ENCODE data around the gene MDK.

The MDK gene

GRCh38 chr11:46387919-46388618, 6.6 kb downstream of the MDK start:
- DNase-seq (no peak), ATAC-seq (replicated peaks) (no peak)
- H3K4me3 Mint-ChIP-seq = no peak overlapping the region
- no peak overlapping the region for H3K27ac Mint-ChIP-seq
- H3K9me3 Mint-ChIP-seq = no peaks in the 10 kb centered on the region
- peaks cover 18 to 26% of the 10 kb centered on the region in 2 donors for H3K4me1 Mint-ChIP-seq
- peaks cover 74 to 87% of the 10 kb centered on the region in 2 donors for H3K27me3 Mint-ChIP-seq
- peaks cover 0 to 6% of the 10 kb centered on the region in 2 donors for H3K36me3 Mint-ChIP-seq

GRCh38 chr11:46388619-46389449, 7.4 kb downstream of the MDK start:
- Mint-ChIP-seq H3K9me3 (no peaks in the 10 kb centered on the region), H3K27ac (no peak overlapping the region), H3K4me1 (peaks cover 22 to 32% of the 10 kb centered on the region in 2 donors), H3K27me3 (peaks cover 76 to 86% of the 10 kb centered on the region in 2 donors), H3K4me3 (peak overlapping the region in 1 of 2 donors; percentile 83), H3K36me3 (peaks cover 0 to 6% of the 10 kb centered on the region in 2 donors)
- ATAC-seq (replicated peaks) = no peak
- DNase-seq = no peak

DNA sequence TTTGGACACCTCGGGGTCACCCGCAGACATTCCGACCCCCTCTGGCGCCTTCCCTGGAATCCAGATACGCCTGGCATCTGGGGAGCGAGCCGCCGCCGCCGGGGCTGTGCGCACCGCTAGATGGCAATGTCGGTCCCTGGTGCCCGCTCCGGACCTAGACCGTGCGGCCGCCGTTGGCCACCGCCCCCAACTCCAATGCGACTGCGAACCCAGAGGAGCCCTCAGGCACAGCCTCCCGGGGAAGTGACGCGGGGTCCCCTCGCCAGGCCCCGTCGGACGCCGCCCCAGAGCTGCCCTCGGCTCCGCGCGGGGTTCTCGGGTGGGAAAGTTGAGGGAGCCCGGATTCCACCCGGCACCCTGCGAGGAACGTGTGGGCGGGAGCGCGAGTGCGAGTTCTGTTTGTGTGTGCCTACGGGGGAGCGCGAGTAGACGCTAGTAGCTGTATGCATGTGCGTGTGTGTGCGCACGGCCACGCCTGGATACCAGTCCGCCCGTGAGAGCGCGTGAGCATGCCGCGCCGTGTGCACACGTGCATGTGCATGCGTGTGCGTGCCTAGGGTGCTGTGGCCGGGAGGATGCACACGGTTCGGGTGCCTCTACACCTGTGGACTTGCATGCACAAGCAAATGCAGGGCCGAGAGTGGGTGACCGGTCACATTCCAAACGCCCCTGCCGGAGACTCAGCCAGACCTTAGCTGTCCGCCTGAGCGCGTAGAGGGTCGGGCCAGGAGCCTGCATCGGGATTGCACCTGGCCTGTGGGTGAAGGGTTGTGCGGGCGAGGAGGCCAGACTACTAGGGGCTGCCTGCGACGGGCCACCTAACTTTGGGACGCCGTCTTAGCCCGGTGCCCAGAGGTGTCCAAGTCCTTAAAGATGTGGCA, 8.2 kb downstream of the MDK start:
- H3K4me3 Mint-ChIP-seq = peak overlapping the region; percentile 69 to 83
- peak overlapping the region; percentile 57 for H3K27ac Mint-ChIP-seq
- ATAC-seq (replicated peaks) = peak; percentile 63 to 66
- peaks cover 22 to 32% of the 10 kb centered on the region in 2 donors for H3K4me1 Mint-ChIP-seq
- DNase-seq = peak; percentile 43
- peaks cover 0 to 6% of the 10 kb centered on the region in 2 donors for H3K36me3 Mint-ChIP-seq
- peaks cover 73 to 78% of the 10 kb centered on the region in 2 donors for H3K27me3 Mint-ChIP-seq
- H3K9me3 Mint-ChIP-seq = no peaks in the 10 kb centered on the region

- H3K36me3 Mint-ChIP-seq = peaks cover 0 to 4% of the 10 kb centered on the region in 2 donors
- peak overlapping the region; percentile 66 to 83 for H3K4me3 Mint-ChIP-seq
- H3K27me3 Mint-ChIP-seq = peaks cover 64 to 69% of the 10 kb centered on the region in 2 donors
- H3K4me1 Mint-ChIP-seq = peaks cover 22 to 32% of the 10 kb centered on the region in 2 donors
- peak overlapping the region; percentile 69 for H3K27ac Mint-ChIP-seq
- H3K9me3 Mint-ChIP-seq = no peaks in the 10 kb centered on the region
- no peak for ATAC-seq (replicated peaks)
- no peak for DNase-seq
Measured at GRCh38 chr11:46390331-46391171, 9.1 kb downstream of the MDK start.

DNA sequence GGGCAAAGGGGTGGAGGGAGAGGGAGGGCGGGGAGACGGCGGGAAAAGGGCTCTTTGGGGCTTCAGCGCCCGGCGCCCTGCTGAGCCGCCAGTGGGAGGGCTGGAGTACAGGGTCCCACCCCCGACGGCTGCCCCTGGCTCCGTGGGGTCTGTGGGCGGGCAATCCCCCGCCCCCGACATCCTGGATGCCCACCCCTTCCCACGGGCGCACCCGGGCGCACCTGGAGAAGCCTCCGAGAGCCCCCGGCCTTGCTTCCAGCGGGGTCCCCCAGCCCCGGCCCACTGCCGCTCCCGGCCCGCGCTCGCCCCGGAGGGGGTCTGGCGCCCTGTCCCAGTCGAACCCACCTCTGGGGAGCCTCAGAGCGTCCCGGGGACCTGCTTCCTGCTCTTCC, 9.7 kb downstream of the MDK start:
- Mint-ChIP-seq H3K27me3 (peaks cover 58 to 63% of the 10 kb centered on the region in 2 donors), H3K4me1 (peaks cover 22 to 32% of the 10 kb centered on the region in 2 donors), H3K4me3 (no peak overlapping the region), H3K36me3 (peaks cover 4 to 7% of the 10 kb centered on the region in 2 donors), H3K27ac (no peak overlapping the region), H3K9me3 (no peaks in the 10 kb centered on the region)
- ATAC-seq (replicated peaks) (no peak), DNase-seq (no peak)

DNA sequence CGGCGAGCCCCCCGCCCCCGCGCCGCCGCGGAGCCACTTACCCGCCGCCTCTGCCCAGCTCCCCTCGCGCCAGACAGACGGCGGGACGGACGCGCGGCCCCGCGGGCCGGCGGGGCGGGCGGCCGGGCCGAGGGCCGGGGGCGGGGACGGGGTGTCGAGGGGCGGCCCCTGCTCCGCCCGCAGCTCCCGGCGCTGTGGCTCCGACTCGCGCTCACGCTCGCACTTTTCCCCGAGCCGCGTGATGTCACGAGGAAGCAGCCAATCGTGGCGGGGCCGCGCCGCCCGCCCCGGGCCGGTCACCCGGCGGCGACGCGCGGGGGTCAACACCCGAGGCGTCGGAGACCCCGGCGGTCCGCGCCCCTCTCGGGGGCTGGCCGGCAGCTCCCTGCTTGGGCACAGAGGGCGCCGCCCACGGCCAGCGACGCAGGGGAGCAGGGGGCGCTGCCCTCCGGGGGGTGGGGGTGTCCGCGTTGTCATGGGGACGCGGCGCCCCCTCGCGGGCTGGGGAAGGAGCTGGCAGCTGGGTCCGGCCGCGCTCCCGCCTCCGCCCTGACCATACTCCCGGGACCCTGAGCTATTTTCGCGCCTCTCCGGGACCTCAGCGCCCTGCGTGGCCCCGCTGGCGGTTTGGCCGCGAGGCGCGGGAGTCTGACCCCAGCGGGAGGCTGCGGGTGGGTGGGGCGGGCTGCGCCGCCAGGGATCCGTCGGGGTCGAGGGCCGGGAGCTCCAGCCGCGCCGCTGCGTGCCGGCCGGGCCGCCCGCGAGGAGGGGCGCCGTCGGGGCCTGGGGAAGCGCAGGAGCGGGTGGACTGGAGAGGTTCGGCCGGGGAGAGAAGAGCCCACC, 10.3 kb downstream of the MDK start, which contains the start of gene CHRM4:
TSS of gene CHRM4 (minus strand) at position 199 of the 843 bp plus-strand sequence. CDS start 5,219 bp downstream, outside the sequence.
- Mint-ChIP-seq H3K27ac (peak within 1 kb of the TSS; percentile 87), H3K4me1 (peaks cover 22 to 32% of the 10 kb centered on the region in 2 donors), H3K4me3 (peak within 1 kb of the TSS; percentile 81 to 84), H3K9me3 (no peaks in the 10 kb centered on the region), H3K27me3 (peaks cover 52 to 56% of the 10 kb centered on the region in 2 donors), H3K36me3 (peaks cover 10 to 12% of the 10 kb centered on the region in 2 donors)
- ATAC-seq (replicated peaks) = no peak
- no peak for DNase-seq

- Mint-ChIP-seq H3K27ac (peak overlapping the region; percentile 87), H3K36me3 (peaks cover 19 to 20% of the 10 kb centered on the region in 2 donors), H3K4me3 (peak overlapping the region; percentile 81 to 84), H3K27me3 (peaks cover 45 to 48% of the 10 kb centered on the region in 2 donors), H3K9me3 (no peaks in the 10 kb centered on the region), H3K4me1 (peaks cover 22 to 32% of the 10 kb centered on the region in 2 donors)
- peak; percentile 80 to 84 for ATAC-seq (replicated peaks)
- peak; percentile 62 for DNase-seq
Measured at GRCh38 chr11:46392421-46393230, 11.2 kb downstream of the MDK start.

DNA sequence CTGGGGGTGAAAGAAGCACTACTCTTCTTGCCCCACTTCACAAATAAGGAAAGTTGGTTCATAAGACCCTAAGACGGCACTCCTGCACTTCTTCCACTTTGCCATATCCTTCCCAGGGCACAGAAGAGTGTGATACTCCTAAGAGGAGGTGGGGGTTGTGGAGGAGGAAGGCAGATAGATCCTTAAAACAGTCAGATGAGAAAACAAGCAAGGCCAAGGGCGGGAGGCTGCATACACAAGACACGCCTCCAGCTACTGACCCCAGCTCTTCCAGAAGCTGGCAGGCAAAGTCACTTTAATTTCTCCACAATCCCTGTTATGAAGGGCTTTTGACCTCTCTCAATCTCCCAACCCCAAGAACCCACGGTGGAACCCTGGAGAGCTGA, 11.8 kb downstream of the MDK start:
- H3K27ac Mint-ChIP-seq = peak overlapping the region; percentile 87
- peaks cover 24% of the 10 kb centered on the region in 2 donors for H3K36me3 Mint-ChIP-seq
- peaks cover 19 to 32% of the 10 kb centered on the region in 2 donors for H3K4me1 Mint-ChIP-seq
- no peak for ATAC-seq (replicated peaks)
- peaks cover 40 to 42% of the 10 kb centered on the region in 2 donors for H3K27me3 Mint-ChIP-seq
- H3K4me3 Mint-ChIP-seq = peak overlapping the region; percentile 81 to 84
- no peak for DNase-seq
- no peaks in the 10 kb centered on the region for H3K9me3 Mint-ChIP-seq

GRCh38 chr11:46393759-46394158, 12.3 kb downstream of the MDK start:
- ATAC-seq (replicated peaks) = no peak
- Mint-ChIP-seq H3K27ac (no peak overlapping the region), H3K9me3 (no peaks in the 10 kb centered on the region), H3K4me1 (peaks cover 19 to 32% of the 10 kb centered on the region in 2 donors), H3K27me3 (peaks cover 35 to 37% of the 10 kb centered on the region in 2 donors), H3K36me3 (peaks cover 27 to 29% of the 10 kb centered on the region in 2 donors), H3K4me3 (no peak overlapping the region)
- DNase-seq = no peak

GRCh38 chr11:46397526-46397925, 16.1 kb downstream of the MDK start:
- Mint-ChIP-seq H3K36me3 (peaks cover 49 to 51% of the 10 kb centered on the region in 2 donors), H3K4me1 (peaks cover 10 to 12% of the 10 kb centered on the region in 2 donors), H3K9me3 (no peaks in the 10 kb centered on the region), H3K27ac (peak overlapping the region; percentile 21), H3K27me3 (peaks cover 12 to 17% of the 10 kb centered on the region in 2 donors), H3K4me3 (no peak overlapping the region)
- no peak for ATAC-seq (replicated peaks)
- DNase-seq = no peak

GRCh38 chr11:46402957-46403902, 21.8 kb downstream of the MDK start:
- DNase-seq (no peak), ATAC-seq (replicated peaks) (no peak)
- Mint-ChIP-seq H3K27me3 (no peaks in the 10 kb centered on the region), H3K36me3 (peaks cover 54 to 65% of the 10 kb centered on the region in 2 donors), H3K27ac (no peak overlapping the region), H3K4me1 (no peaks in the 10 kb centered on the region), H3K9me3 (no peaks in the 10 kb centered on the region), H3K4me3 (no peak overlapping the region)
